SK-N-MC (cell line): ENCODE results near the gene HSDL1.

ENCODE experiments used
- DNase-seq: peaks from one replicate; pipeline ENCODE4 v3.0.0-alpha.2; 2011; ENCODE audit warnings: low read depth, low spot score
- H3K27ac ChIP-seq: fragments of 200-600 bp; sonication (generic); 2 replicates; pipeline ENCODE4 v1.5.1; 2016; ENCODE audit warnings: mixed run types
- H3K36me3 ChIP-seq: fragments of 200-600 bp; sonication (generic); 2 replicates; pipeline ENCODE4 v1.6.1; 2017; ENCODE audit warnings: antibody characterized with exemption, low read length, mixed read lengths; ENCODE audit not compliant: insufficient read depth
- H3K4me3 ChIP-seq: fragments of 200-600 bp; sonication (generic); 2 replicates; pipeline ENCODE4 v1.5.1; 2016
- H3K9ac ChIP-seq: fragments of 200-600 bp; sonication (generic); 2 replicates; pipeline ENCODE4 v1.8.0; 2017; ENCODE audit warnings: mixed run types, mixed read lengths; ENCODE audit not compliant: insufficient read length
- H3K9me3 ChIP-seq: fragments of 200-600 bp; sonication (generic); 2 replicates; pipeline ENCODE4 v1.6.1; 2017; ENCODE audit warnings: low read depth, mild to moderate bottlenecking, antibody characterized with exemption, low read length, moderate library complexity, mixed read lengths
- EZH2 ChIP-seq: fragments of 200-600 bp; sonication (generic); IDR thresholded peaks from one replicate; pipeline ENCODE4 v1.6.1; 2017; ENCODE audit warnings: antibody characterized with exemption
- FOXP2 ChIP-seq: optimal IDR thresholded peaks from 2 replicates; pipeline ENCODE3; 2011; ENCODE audit warnings: mild to moderate bottlenecking, moderate library complexity; ENCODE audit not compliant: insufficient read depth; ENCODE audit errors: extremely low read length, control extremely low read depth
- POLR2AphosphoS5 ChIP-seq: IDR thresholded peaks from 2 replicates; pipeline ENCODE4 v1.6.1; 2012; ENCODE audit warnings: mild to moderate bottlenecking, low read depth, low read length, borderline replicate concordance

HSDL1 gene

GRCh38 chr16:84143784-84144199 is 1.2 kb downstream of the HSDL1 start:
- no peak for DNase-seq
- Histone ChIP-seq H3K27ac (no peak overlapping the region), H3K4me3 (peak overlapping the region; percentile 79), H3K36me3 (no peaks in the 10 kb centered on the region), H3K9ac (no peak overlapping the region), H3K9me3 (no peaks in the 10 kb centered on the region)
- TF ChIP-seq EZH2 = no peak
- no peak for TF ChIP-seq FOXP2
- no peak for TF ChIP-seq POLR2AphosphoS5

GRCh38 chr16:84143081-84143480 is 1.9 kb downstream of the HSDL1 start:
- H3K36me3 ChIP-seq = no peaks in the 10 kb centered on the region
- H3K9me3 ChIP-seq = no peaks in the 10 kb centered on the region
- no peak overlapping the region for H3K9ac ChIP-seq
- DNase-seq = no peak
- TF ChIP-seq POLR2AphosphoS5 (no peak), EZH2 (no peak), FOXP2 (no peak)
- H3K4me3 ChIP-seq = no peak overlapping the region
- no peak overlapping the region for H3K27ac ChIP-seq

GRCh38 chr16:84141143-84141670 is 3.8 kb downstream of the HSDL1 start:
- DNase-seq = no peak

GRCh38 chr16:84139628-84140258 is 5.2 kb downstream of the HSDL1 start:
- H3K4me3 ChIP-seq = no peak overlapping the region
- TF ChIP-seq FOXP2 (no peak), EZH2 (no peak), POLR2AphosphoS5 (no peak)
- DNase-seq = no peak
- no peak overlapping the region for H3K9ac ChIP-seq
- H3K9me3 ChIP-seq = no peaks in the 10 kb centered on the region
- no peak overlapping the region for H3K27ac ChIP-seq
- no peaks in the 10 kb centered on the region for H3K36me3 ChIP-seq

More at GRCh38 chr16:84141143-84141670, 3.8 kb downstream of the HSDL1 start:
- Histone ChIP-seq H3K9me3 (no peaks in the 10 kb centered on the region), H3K9ac (no peak overlapping the region), H3K4me3 (no peak overlapping the region), H3K36me3 (no peaks in the 10 kb centered on the region), H3K27ac (no peak overlapping the region)
- no peak for TF ChIP-seq FOXP2
- TF ChIP-seq POLR2AphosphoS5 = no peak
- no peak for TF ChIP-seq EZH2

- no peaks in the 10 kb centered on the region for H3K9me3 ChIP-seq
- no peak for DNase-seq
- no peak overlapping the region for H3K4me3 ChIP-seq
- no peaks in the 10 kb centered on the region for H3K36me3 ChIP-seq
- TF ChIP-seq POLR2AphosphoS5 = no peak
- no peak for TF ChIP-seq EZH2
- no peak for TF ChIP-seq FOXP2
- H3K9ac ChIP-seq = no peak overlapping the region
- H3K27ac ChIP-seq = no peak overlapping the region
Observed at GRCh38 chr16:84138824-84139627, 6.0 kb downstream of the HSDL1 start.

- Histone ChIP-seq H3K27ac (no peak overlapping the region), H3K9ac (no peak overlapping the region), H3K9me3 (no peaks in the 10 kb centered on the region), H3K36me3 (no peaks in the 10 kb centered on the region), H3K4me3 (no peak overlapping the region)
- DNase-seq = no peak
- TF ChIP-seq FOXP2 (no peak), POLR2AphosphoS5 (no peak), EZH2 (no peak)
Observed at GRCh38 chr16:84138500-84138823, 6.5 kb downstream of the HSDL1 start.

- H3K9ac ChIP-seq = no peak overlapping the region
- H3K36me3 ChIP-seq = no peaks in the 10 kb centered on the region
- TF ChIP-seq FOXP2 = no peak
- TF ChIP-seq POLR2AphosphoS5 = no peak
- TF ChIP-seq EZH2 = no peak
- no peak for DNase-seq
- H3K27ac ChIP-seq = no peak overlapping the region
- H3K9me3 ChIP-seq = no peaks in the 10 kb centered on the region
- no peak overlapping the region for H3K4me3 ChIP-seq
Observed at GRCh38 chr16:84137769-84138357, 7.1 kb downstream of the HSDL1 start.

- Histone ChIP-seq H3K4me3 (no peak overlapping the region), H3K9me3 (no peaks in the 10 kb centered on the region), H3K36me3 (no peaks in the 10 kb centered on the region), H3K27ac (no peak overlapping the region), H3K9ac (no peak overlapping the region)
- DNase-seq = no peak
- TF ChIP-seq FOXP2 = no peak
- TF ChIP-seq POLR2AphosphoS5 = no peak
- TF ChIP-seq EZH2 = no peak
Observed at GRCh38 chr16:84137287-84137686, 7.7 kb downstream of the HSDL1 start.
